Measurements from ENCODE around the gene POU3F3. TPM values are rescaled to one million over a fixed set of nuclear protein-coding genes. Genes with fewer than 3 reads are reported as not detected.

The POU3F3 gene
- total RNA-seq, 4 donors from 2014 or later: 0.20 to 25.6 (median 13.5) TPM; not detected in 1

DNA sequence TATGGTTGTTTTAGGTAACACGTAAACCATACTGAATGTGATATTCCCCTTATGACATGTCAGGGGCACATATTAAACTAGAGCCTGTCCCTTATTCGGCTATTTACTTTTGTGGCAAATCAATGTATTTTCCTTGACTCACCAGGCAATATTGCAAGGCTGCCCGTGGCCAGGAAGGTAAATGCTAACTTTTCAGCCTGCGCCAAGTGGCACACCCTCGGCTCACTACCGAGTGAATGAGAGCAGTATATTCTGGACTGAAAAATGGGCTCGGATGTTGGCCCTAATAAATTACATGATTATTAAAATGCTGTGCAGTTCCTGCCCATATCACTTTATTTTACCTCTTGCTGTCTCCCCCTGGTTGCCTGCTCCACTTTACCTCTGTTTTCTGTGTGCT, 46.7 kb downstream of the POU3F3 start:
- no peak for ATAC-seq
- no peak overlapping the region for H3K4me3 ChIP-seq
- peaks cover 61% of the 10 kb centered on the region for H3K27me3 ChIP-seq
- TF ChIP-seq EP300 (IDR thresholded peaks at IDR 0.05) (no peak), POLR2AphosphoS5 (IDR thresholded peaks at IDR 0.05) (no peak), POLR2A (IDR thresholded peaks at IDR 0.05) (no peak), CTCF (IDR thresholded peaks at IDR 0.05) (no peak)
- H3K4me1 ChIP-seq: no peaks in the 10 kb centered on the region
- H3K9me3 ChIP-seq: peaks cover 0 to 4% (median 0%) of the 10 kb centered on the region in 3 donors
- no peak overlapping the region for H3K27ac ChIP-seq
- H3K36me3 ChIP-seq: no peaks in the 10 kb centered on the region
- 44 to 72% methylated on average over 6 to 7 of the region's 7 CpGs for WGBS, 2 donors (ENCODE audit: low coverage in 1 of 2)

GRCh38 chr2:104901037-104901881, 47.3 kb downstream of the POU3F3 start:
- no peaks in the 10 kb centered on the region for H3K4me1 ChIP-seq
- H3K4me3 ChIP-seq: no peak overlapping the region
- TF ChIP-seq CTCF (IDR thresholded peaks at IDR 0.05): no peak
- no peak for TF ChIP-seq EP300 (IDR thresholded peaks at IDR 0.05)
- TF ChIP-seq POLR2AphosphoS5 (IDR thresholded peaks at IDR 0.05): no peak
- no peak for TF ChIP-seq POLR2A (IDR thresholded peaks at IDR 0.05)
- H3K27ac ChIP-seq: no peak overlapping the region
- peaks cover 54% of the 10 kb centered on the region for H3K27me3 ChIP-seq
- no peaks in the 10 kb centered on the region for H3K9me3 ChIP-seq
- no peaks in the 10 kb centered on the region for H3K36me3 ChIP-seq
- ATAC-seq: no peak
- 81 to 84% methylated on average over 6 to 11 of the region's 14 CpGs for WGBS, 2 donors (ENCODE audit: low coverage in 1 of 2)

DNA sequence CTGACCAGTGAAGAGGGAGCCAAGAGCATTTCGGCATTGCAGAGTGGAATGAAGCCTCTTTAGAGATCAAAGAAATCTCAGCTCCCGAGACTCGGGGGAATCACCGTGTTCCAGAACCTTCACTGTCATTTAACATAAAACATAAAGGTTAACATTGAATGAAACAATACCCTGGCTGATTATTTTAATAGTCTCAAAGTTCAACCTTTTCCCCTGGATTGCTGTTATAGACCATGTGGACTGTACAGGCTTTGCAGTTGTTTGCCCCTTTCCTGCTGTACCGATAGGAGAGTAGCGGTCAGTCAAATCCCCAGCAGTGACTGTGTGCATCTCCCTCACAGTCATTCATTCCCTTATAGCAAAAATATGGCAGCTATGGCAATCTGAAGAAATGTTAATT, 48.4 kb downstream of the POU3F3 start:
- Histone ChIP-seq H3K27me3 (peaks cover 44% of the 10 kb centered on the region), H3K4me1 (no peaks in the 10 kb centered on the region), H3K27ac (no peak overlapping the region), H3K4me3 (no peak overlapping the region), H3K36me3 (no peaks in the 10 kb centered on the region), H3K9me3 (no peaks in the 10 kb centered on the region)
- TF ChIP-seq CTCF (IDR thresholded peaks at IDR 0.05) (no peak), POLR2AphosphoS5 (IDR thresholded peaks at IDR 0.05) (no peak), POLR2A (IDR thresholded peaks at IDR 0.05) (no peak), EP300 (IDR thresholded peaks at IDR 0.05) (no peak)
- ATAC-seq: no peak
- 61 to 67% methylated on average over 5 to 6 of the region's 6 CpGs for WGBS, 2 donors (ENCODE audit: low coverage in 1 of 2)

Small RNA genes within 50 kb of the gene (small RNA-seq; reads per million reads assigned to genes)
- 0 reads per million in 4 donors for gene AC018730.1

Other genes starting within 250 kb of the POU3F3 start
- gene MRPS9, start 184.0 kb downstream of the POU3F3 start, total RNA-seq: 10 to 100 TPM; 21.1 to 26.8 (median 23.2) TPM